HFFc6 (cell line): Measurements from ENCODE around the gene FAM32A. TPM values are rescaled to one million over a fixed set of nuclear protein-coding genes. Genes with fewer than 3 reads are reported as not detected.

Experiments
- DNase-seq: peaks from one replicate; pipeline ENCODE4 v3.0.0-alpha.2; 2018
- H3K27ac Mint-ChIP-seq: 2 replicates; pipeline ENCODE4 v1.8.0; 2020; ENCODE audit warnings: mild to moderate bottlenecking, mixed read lengths
- H3K27me3 Mint-ChIP-seq: 2 replicates; pipeline ENCODE4 v1.8.0; 2021; ENCODE audit warnings: mild to moderate bottlenecking, moderate library complexity, mixed read lengths; ENCODE audit not compliant: insufficient read depth
- H3K36me3 Mint-ChIP-seq: 2 replicates; pipeline ENCODE4 v1.8.0; 2021; ENCODE audit warnings: low read depth, mixed read lengths
- H3K4me1 Mint-ChIP-seq: 2 replicates; pipeline ENCODE4 v1.8.0; 2020; ENCODE audit warnings: low read depth, mixed read lengths
- H3K4me3 Mint-ChIP-seq: 2 replicates; pipeline ENCODE4 v1.8.0; 2020; ENCODE audit warnings: mild to moderate bottlenecking, moderate library complexity, mixed read lengths
- H3K9me3 Mint-ChIP-seq: 2 replicates; pipeline ENCODE4 v1.8.0; 2020; ENCODE audit warnings: mild to moderate bottlenecking, mixed read lengths
- total RNA-seq, 6 experiments: library from RNA; stranded (reverse); fragmentation: NEBNext Ultra II Directional; extraction: Animal tissue kit (Norgen Biotek cat#: 25700); gene quantifications; 2 replicates in 1 of 6; 3 replicates in 5 of 6; pipeline ENCODE4 v1.2.3, GENCODE V29; 2021
- TF ChIP-seq, protein P1 (sequence below): fragments of 200-600 bp; sonication (generic); IDR thresholded peaks from 2 replicates; pipeline ENCODE4 v1.5.0; 2021; ENCODE audit warnings: antibody characterized with exemption, mild to moderate bottlenecking

FAM32A gene
- total RNA-seq, 6 experiments from 2014 or later: 77.0 to 81.3 (median 79.6) TPM

GRCh38 chr19:16190198-16190597 lies 5.0 kb downstream of the FAM32A start:
- Mint-ChIP-seq H3K27me3 (no peaks in the 10 kb centered on the region; the same call in 1 of the 2 replicates), H3K9me3 (no peaks in the 10 kb centered on the region), H3K4me3 (no peak overlapping the region), H3K36me3 (peaks cover 22% of the 10 kb centered on the region), H3K4me1 (peaks cover 15% of the 10 kb centered on the region), H3K27ac (no peak overlapping the region)
- TF ChIP-seq, protein P1, sequence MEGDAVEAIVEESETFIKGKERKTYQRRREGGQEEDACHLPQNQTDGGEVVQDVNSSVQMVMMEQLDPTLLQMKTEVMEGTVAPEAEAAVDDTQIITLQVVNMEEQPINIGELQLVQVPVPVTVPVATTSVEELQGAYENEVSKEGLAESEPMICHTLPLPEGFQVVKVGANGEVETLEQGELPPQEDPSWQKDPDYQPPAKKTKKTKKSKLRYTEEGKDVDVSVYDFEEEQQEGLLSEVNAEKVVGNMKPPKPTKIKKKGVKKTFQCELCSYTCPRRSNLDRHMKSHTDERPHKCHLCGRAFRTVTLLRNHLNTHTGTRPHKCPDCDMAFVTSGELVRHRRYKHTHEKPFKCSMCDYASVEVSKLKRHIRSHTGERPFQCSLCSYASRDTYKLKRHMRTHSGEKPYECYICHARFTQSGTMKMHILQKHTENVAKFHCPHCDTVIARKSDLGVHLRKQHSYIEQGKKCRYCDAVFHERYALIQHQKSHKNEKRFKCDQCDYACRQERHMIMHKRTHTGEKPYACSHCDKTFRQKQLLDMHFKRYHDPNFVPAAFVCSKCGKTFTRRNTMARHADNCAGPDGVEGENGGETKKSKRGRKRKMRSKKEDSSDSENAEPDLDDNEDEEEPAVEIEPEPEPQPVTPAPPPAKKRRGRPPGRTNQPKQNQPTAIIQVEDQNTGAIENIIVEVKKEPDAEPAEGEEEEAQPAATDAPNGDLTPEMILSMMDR: no peak
- no peak for DNase-seq

- TF ChIP-seq, protein P1: no peak
- Mint-ChIP-seq H3K27ac (no peak overlapping the region), H3K4me1 (peaks cover 20% of the 10 kb centered on the region), H3K9me3 (no peaks in the 10 kb centered on the region), H3K27me3 (no peaks in the 10 kb centered on the region; the same call in 1 of the 2 replicates), H3K36me3 (peaks cover 19% of the 10 kb centered on the region), H3K4me3 (no peak overlapping the region)
- no peak for DNase-seq
Measured at GRCh38 chr19:16190736-16191135, 5.5 kb downstream of the FAM32A start.

- TF ChIP-seq, protein P1: 0 out of 2 replicates have a peak, but pooled peaks have one; percentile 11
- Mint-ChIP-seq H3K27ac (no peak overlapping the region), H3K36me3 (peaks cover 19% of the 10 kb centered on the region), H3K4me3 (no peak overlapping the region), H3K27me3 (no peaks in the 10 kb centered on the region; the same call in 1 of the 2 replicates), H3K9me3 (no peaks in the 10 kb centered on the region), H3K4me1 (peaks cover 23% of the 10 kb centered on the region)
- DNase-seq: no peak
Measured at GRCh38 chr19:16191216-16191908, 6.2 kb downstream of the FAM32A start.

DNA sequence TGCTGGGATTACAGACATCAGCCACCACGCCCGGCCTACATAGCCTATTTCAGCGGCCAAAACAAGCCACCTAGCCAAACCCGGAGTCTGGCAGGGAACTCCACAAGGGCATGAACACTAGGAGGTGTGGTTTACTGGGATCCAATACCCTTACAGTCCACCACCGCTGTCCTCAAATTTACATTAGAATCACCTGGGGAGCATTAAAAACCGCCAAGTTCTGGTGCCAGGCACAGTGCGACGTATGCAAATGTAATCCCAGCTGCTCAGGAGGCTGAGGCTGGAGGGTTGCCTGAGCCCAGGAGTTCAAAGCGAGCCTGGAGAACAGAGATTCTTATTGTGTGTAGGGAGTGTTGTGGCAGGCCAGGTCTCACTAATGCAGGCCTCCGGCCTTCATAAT lies 8.3 kb downstream of the FAM32A start:
- no peak overlapping the region for H3K27ac Mint-ChIP-seq
- H3K9me3 Mint-ChIP-seq: no peaks in the 10 kb centered on the region
- no peak for DNase-seq
- peaks cover 12% of the 10 kb centered on the region for H3K36me3 Mint-ChIP-seq
- no peaks in the 10 kb centered on the region; the same call in 1 of the 2 replicates for H3K27me3 Mint-ChIP-seq
- TF ChIP-seq, protein P1: no peak
- no peak overlapping the region for H3K4me3 Mint-ChIP-seq
- peaks cover 29% of the 10 kb centered on the region for H3K4me1 Mint-ChIP-seq

DNA sequence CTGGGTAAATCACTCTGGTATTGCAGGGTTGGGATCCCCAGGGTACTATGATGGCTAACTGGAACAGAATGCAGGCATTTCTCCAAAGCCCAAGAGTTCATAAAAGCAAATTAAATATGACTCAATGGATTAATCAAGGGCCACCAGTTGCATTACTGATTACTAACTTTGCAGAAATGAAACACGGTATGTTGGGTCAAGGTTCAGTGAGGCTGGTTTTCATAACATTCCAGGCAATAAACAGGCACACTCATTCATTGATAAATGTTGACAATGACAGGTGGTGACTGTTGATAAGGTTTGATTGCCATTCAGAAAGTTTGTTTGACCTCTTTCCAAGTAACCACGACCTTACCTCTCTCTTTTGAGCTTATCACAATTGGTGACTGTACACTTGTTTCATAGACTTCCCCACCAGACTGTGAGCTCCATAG lies 12.0 kb downstream of the FAM32A start:
- H3K27ac Mint-ChIP-seq: peak overlapping the region; percentile 93
- peaks cover 2% of the 10 kb centered on the region; the same call in 1 of the 2 replicates for H3K27me3 Mint-ChIP-seq
- peak overlapping the region; percentile 93 for H3K4me3 Mint-ChIP-seq
- no peaks in the 10 kb centered on the region for H3K9me3 Mint-ChIP-seq
- peak; percentile 96 for DNase-seq
- TF ChIP-seq, protein P1: no peak
- peaks cover 51% of the 10 kb centered on the region for H3K4me1 Mint-ChIP-seq
- peaks cover 19% of the 10 kb centered on the region for H3K36me3 Mint-ChIP-seq
